GM20000 (cell line): ENCODE data around the gene CDC123.

Experiments used
- DNase-seq: peaks from one replicate; pipeline ENCODE4 v3.0.0; 2012; ENCODE audit warnings: low spot score
- CTCF ChIP-seq: IDR thresholded peaks from 2 replicates; pipeline ENCODE4 v1.5.1; 2012; ENCODE audit warnings: mild to moderate bottlenecking, control low read depth; ENCODE audit errors: extremely low read depth, missing control alignments

The CDC123 gene

GRCh38 chr10:12181065-12181775, 14.8 kb upstream of the CDC123 start:
- peak; percentile 29 for DNase-seq
- no peak for TF ChIP-seq CTCF

DNA sequence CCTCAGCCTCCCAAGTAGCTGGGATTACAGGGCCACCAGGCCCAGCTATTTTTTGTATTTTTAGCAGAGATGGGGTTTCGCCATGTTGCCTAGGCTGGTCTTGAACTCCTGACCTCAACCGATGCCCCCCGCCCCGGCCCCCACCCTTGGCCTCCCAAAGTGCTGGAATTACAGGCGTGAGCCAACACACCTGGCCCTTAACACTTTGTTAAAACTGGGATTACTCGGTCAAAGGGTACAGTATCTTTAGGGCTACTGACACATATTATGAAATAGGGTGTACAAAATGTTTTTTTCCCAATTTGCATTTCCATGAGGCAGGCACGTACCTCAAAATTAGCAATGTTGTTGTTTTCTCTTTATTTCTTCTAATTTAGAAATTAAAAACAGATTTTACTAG, 11.8 kb upstream of the CDC123 start:
- DNase-seq: no peak
- TF ChIP-seq CTCF: no peak

GRCh38 chr10:12186323-12186722, 9.7 kb upstream of the CDC123 start:
- TF ChIP-seq CTCF: no peak
- DNase-seq: no peak

GRCh38 chr10:12187321-12187905, 8.6 kb upstream of the CDC123 start:
- TF ChIP-seq CTCF: no peak
- no peak for DNase-seq

GRCh38 chr10:12188656-12189055, 7.3 kb upstream of the CDC123 start:
- TF ChIP-seq CTCF: no peak
- no peak for DNase-seq

- no peak for DNase-seq
- no peak for TF ChIP-seq CTCF
Measured at GRCh38 chr10:12189426-12189825, 6.6 kb upstream of the CDC123 start.

DNA sequence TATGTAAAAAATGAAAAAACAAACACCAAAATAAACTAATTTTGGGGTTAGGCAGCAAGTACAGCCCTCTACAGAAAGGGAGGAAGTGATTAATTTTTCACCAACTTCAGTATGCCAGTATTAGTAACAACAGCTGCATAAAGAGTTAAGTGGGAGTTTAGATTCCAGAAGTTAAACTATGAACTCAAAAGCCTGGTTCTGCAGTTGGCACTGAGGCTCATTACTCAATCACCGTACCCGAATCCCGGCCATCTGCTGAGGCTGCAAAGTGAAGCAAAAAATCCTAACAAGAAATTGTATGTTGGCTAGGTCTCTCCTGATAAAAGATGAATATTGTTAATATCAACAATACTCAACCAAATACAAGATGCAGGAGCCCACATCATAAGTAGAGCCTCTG, 4.3 kb upstream of the CDC123 start:
- no peak for TF ChIP-seq CTCF
- DNase-seq: no peak
